T-helper 2 cell treated with Interferon-gamma antibody and Interleukin-4, amounts not matched to agents 5 μg/mL and 100 μg/mL, for 36 hours (primary cell): Measurements from ENCODE around the gene PERM1.
"Not testable (repeated sequence)": the region's sequence is repeated elsewhere in the genome, so short reads cannot be mapped to it uniquely, and the experiment has no call there.

ENCODE experiments used
- DNase-seq: peaks from one replicate; pipeline ENCODE4 v3.0.0; 2021; ENCODE audit warnings: low spot score
- H3K27ac Mint-ChIP-seq: one replicate; pipeline ENCODE4 v1.8.0; 2021; ENCODE audit warnings: mild to moderate bottlenecking, mixed read lengths
- H3K27me3 Mint-ChIP-seq: one replicate; pipeline ENCODE4 v1.8.0; 2021; ENCODE audit warnings: low read depth, mixed read lengths
- H3K36me3 Mint-ChIP-seq: one replicate; pipeline ENCODE4 v1.8.0; 2021; ENCODE audit warnings: low read depth, mixed read lengths
- H3K4me1 Mint-ChIP-seq: one replicate; pipeline ENCODE4 v1.8.0; 2021; ENCODE audit warnings: low read depth, mixed read lengths
- H3K4me3 Mint-ChIP-seq: one replicate; pipeline ENCODE4 v1.8.0; 2022; ENCODE audit warnings: mild to moderate bottlenecking, moderate library complexity, mixed read lengths
- H3K9me3 Mint-ChIP-seq: one replicate; pipeline ENCODE4 v1.8.0; 2021; ENCODE audit warnings: mixed read lengths

Gene PERM1

DNA sequence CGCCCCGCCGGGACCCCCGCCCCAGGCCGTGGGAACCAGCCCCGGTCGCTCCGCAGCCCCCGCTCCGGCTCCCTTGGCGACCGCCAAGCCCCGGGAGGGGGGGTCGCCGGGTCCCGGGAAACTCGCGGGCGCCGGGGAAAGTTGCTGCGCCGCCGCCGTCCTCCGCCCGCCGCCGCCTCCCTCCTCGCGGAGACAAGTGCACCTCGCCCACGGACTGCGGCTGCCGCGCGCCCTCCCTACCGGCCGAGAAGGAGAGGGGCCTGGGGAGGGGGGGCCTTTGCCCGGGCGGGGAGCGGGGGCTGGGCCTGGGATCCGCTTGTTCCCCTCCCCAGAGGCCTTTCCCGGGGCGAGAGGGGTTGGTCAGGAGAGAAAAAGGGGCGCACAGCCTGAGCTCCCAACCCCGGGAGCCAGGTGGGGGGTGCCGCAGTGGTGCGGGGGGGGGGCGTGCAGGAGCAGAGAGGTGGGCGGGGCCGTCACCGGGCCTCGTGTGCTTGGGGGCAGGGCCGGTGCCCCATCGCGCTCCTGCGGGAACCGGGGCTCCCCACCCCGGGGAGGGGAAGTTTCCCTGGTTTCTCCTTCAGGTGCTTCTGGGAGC lies 38.6 kb upstream of the PERM1 start:
- peak overlapping the region; percentile 45 for H3K4me3 Mint-ChIP-seq
- peaks cover 5% of the 10 kb centered on the region for H3K36me3 Mint-ChIP-seq
- no peaks in the 10 kb centered on the region for H3K9me3 Mint-ChIP-seq
- no peak for DNase-seq
- peaks cover 15% of the 10 kb centered on the region for H3K27me3 Mint-ChIP-seq
- no peak overlapping the region for H3K27ac Mint-ChIP-seq
- peaks cover 6% of the 10 kb centered on the region for H3K4me1 Mint-ChIP-seq

DNA sequence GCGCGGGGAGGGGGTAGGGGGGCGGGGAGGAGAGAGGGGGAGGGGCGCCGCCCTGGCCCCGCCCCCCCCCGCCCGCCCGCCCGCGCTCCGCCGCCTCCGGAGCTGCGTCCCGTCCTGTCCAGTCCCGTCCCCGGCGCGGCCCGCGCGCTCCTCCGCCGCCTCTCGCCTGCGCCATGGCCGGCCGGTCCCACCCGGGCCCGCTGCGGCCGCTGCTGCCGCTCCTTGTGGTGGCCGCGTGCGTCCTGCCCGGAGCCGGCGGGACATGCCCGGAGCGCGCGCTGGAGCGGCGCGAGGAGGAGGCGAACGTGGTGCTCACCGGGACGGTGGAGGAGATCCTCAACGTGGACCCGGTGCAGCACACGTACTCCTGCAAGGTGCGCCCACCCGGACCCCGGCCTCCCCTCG lies 38.1 kb upstream of the PERM1 start, which contains the start of gene AGRN:
Gene AGRN, plus strand, starts transcription at position 121 of the 405 bp plus-strand sequence. Its CDS starts 53 bp downstream, at position 174.
- peaks cover 5% of the 10 kb centered on the region for H3K36me3 Mint-ChIP-seq
- peaks cover 6% of the 10 kb centered on the region for H3K4me1 Mint-ChIP-seq
- DNase-seq, result peak; percentile 39
- H3K27ac Mint-ChIP-seq, result no peak within 1 kb of the TSS
- no peaks in the 10 kb centered on the region for H3K9me3 Mint-ChIP-seq
- H3K4me3 Mint-ChIP-seq, result peak within 1 kb of the TSS; percentile 69
- H3K27me3 Mint-ChIP-seq, result peaks cover 15% of the 10 kb centered on the region

DNA sequence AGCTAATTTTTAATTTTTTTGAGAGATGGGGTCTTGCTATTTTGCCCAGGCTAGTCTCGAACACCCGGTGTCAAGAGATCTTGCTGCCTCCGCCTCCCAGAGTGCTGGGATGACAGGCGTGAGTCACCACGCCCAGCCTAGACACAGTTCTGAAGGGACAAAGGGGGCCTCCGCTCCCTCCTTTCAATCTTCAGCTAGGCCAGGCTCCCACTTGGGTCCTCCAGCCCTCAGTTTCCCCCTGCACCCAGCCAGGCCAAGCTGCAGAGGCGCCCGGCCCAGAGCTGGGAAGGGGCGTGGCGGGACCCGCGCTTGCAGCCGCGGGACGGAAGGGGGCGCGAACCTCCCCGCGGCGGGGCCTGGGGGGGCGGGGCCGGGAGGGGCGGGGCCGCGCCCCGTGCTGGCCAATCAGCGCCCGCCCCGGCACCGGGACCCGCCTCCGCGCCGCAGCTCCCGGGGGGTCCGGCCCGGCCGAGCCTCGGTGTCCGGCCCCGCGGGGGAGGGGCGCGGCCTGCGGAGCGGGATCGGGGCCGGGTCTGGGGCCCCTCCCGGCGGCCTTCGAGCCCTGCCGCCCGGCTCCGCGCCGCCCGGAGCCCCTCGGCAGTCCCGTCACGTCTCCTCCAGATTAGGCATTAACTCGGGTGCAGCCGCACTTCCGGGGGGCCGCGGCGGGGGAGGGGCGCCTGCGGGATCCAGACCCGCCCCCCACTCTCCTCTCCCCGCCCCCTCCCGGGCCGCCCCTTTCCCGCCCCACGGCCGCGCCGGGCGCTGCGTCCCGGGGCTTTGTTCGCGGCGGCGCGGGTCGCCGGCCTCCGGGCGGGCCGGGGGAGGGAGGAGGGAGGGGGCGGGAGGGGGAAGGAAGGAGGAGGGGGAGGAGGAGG lies 37.5 kb upstream of the PERM1 start:
- H3K4me3 Mint-ChIP-seq, result peak overlapping the region; percentile 69
- peaks cover 6% of the 10 kb centered on the region for H3K4me1 Mint-ChIP-seq
- DNase-seq, result peak; percentile 78
- H3K36me3 Mint-ChIP-seq, result peaks cover 8% of the 10 kb centered on the region
- H3K27me3 Mint-ChIP-seq, result peaks cover 15% of the 10 kb centered on the region
- no peak overlapping the region for H3K27ac Mint-ChIP-seq
- no peaks in the 10 kb centered on the region for H3K9me3 Mint-ChIP-seq

- H3K9me3 Mint-ChIP-seq, H3K27ac Mint-ChIP-seq, H3K4me3 Mint-ChIP-seq, DNase-seq: not testable (repeated sequence)
- H3K4me1 Mint-ChIP-seq, result peaks cover 10% of the 10 kb centered on the region
- H3K27me3 Mint-ChIP-seq, result peaks cover 15% of the 10 kb centered on the region
- H3K36me3 Mint-ChIP-seq, result peaks cover 12% of the 10 kb centered on the region
Observed at GRCh38 chr1:1018321-1018685, 36.4 kb upstream of the PERM1 start.

DNA sequence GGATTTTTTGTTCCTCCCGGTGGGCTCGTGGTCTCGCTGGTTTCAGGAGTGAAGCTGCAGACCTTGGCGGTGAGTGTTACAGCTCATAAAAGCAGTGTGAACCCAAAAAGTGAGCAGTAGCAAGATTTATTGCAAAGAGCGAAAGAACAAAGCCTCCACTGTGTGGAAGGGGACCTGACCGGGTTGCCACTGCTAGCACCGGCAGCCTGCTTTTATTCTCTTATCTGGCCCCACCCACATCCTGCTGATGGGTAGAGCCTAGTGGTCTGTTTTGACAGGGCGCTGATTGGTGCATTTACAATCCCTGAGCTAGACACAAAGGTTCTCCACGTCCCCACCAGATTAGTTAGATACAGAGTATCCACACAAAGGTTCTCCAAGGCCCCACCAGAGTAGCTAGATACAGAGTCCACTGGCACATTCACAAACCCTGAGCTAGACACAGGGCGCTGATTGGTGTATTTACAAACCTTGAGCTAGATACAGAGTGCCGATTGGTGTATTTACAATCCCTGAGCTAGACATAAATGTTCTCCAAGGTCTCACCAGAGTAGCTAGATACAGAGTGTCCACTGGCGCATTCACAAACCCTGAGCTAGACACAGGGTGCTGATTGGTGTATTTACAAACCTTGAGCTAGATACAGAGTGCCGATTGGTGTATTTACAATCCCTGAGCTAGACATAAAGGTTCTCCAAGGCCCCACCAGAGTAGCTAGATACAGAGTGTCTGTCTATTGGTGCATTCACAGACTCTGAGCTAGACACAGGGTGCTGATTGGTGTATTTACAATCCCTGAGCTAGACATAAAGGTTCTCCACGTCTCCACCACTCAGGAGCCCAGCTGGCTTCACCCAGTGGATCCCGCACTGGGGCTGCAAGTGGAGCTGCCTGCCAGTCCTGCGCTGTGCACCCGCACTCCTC lies 35.8 kb upstream of the PERM1 start:
- Mint-ChIP-seq H3K4me3 (peak overlapping the region; percentile 70), H3K4me1 (peaks cover 10% of the 10 kb centered on the region), H3K36me3 (peaks cover 14% of the 10 kb centered on the region), H3K27me3 (peaks cover 10% of the 10 kb centered on the region), H3K27ac (peak overlapping the region; percentile 69)
- not testable (repeated sequence) for H3K9me3 Mint-ChIP-seq, DNase-seq

GRCh38 chr1:1014799-1015681 lies 33.1 kb upstream of the PERM1 start:
- Mint-ChIP-seq H3K36me3 (peaks cover 14% of the 10 kb centered on the region), H3K4me3 (peak overlapping the region; percentile 97), H3K27ac (peak overlapping the region; percentile 76), H3K4me1 (peaks cover 10% of the 10 kb centered on the region), H3K9me3 (no peaks in the 10 kb centered on the region), H3K27me3 (no peaks in the 10 kb centered on the region)
- no peak for DNase-seq

GRCh38 chr1:1013922-1014648 lies 32.2 kb upstream of the PERM1 start:
- no peaks in the 10 kb centered on the region for H3K9me3 Mint-ChIP-seq
- H3K4me1 Mint-ChIP-seq, result peaks cover 10% of the 10 kb centered on the region
- peaks cover under 1% of the 10 kb centered on the region for H3K27me3 Mint-ChIP-seq
- no peak for DNase-seq
- peaks cover 14% of the 10 kb centered on the region for H3K36me3 Mint-ChIP-seq
- peak overlapping the region; percentile 96 for H3K27ac Mint-ChIP-seq
- peak overlapping the region; percentile 97 for H3K4me3 Mint-ChIP-seq

- H3K36me3 Mint-ChIP-seq, result peaks cover 14% of the 10 kb centered on the region
- DNase-seq, result peak; percentile 88
- H3K4me1 Mint-ChIP-seq, result peaks cover 10% of the 10 kb centered on the region
- peak within 1 kb of the TSS; percentile 97 for H3K4me3 Mint-ChIP-seq
- H3K9me3 Mint-ChIP-seq, result no peaks in the 10 kb centered on the region
- H3K27ac Mint-ChIP-seq, result peak within 1 kb of the TSS; percentile 96
- H3K27me3 Mint-ChIP-seq, result peaks cover 3% of the 10 kb centered on the region
Observed at GRCh38 chr1:1013105-1013921, 31.4 kb upstream of the PERM1 start, which contains the start of gene ISG15. Gene ISG15, plus strand, starts transcription at chr1:1013497. Its CDS starts 77 bp downstream, at chr1:1013574.

GRCh38 chr1:1012736-1013104 lies 30.8 kb upstream of the PERM1 start:
- not testable (repeated sequence) for H3K9me3 Mint-ChIP-seq, H3K27me3 Mint-ChIP-seq, DNase-seq
- Mint-ChIP-seq H3K4me1 (peaks cover 10% of the 10 kb centered on the region), H3K4me3 (peak overlapping the region; percentile 97), H3K36me3 (peaks cover 14% of the 10 kb centered on the region), H3K27ac (peak overlapping the region; percentile 96)

DNA sequence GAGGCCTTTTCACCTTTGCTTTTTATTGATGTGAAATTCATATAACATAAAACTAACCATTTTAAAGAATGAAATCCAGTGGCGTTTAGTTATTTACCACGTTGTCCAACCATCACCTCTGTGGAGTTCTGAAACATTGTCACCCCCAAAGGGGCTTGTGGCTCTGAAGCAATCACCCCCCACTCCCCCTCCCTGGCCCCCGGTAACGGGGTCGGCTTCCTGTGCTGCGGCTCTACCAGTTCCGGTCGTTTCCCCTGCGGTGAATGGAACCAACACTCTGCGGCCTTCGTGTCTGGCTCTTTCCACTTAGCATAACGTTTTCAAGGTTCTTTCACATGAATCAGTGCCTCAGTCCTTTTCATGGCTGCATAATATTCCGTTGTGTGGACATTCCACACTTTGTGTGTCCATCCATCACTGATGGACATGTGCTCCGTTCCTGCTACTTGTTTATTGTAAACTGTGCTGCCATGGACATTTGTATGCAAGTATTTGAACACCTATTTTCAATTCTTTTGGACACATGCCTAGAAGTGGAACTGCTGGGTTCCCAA lies 29.6 kb upstream of the PERM1 start:
- no peak overlapping the region for H3K4me3 Mint-ChIP-seq
- no peak for DNase-seq
- peaks cover 9% of the 10 kb centered on the region for H3K36me3 Mint-ChIP-seq
- H3K9me3 Mint-ChIP-seq, result no peaks in the 10 kb centered on the region
- H3K27me3 Mint-ChIP-seq, result peaks cover 10% of the 10 kb centered on the region
- no peak overlapping the region for H3K27ac Mint-ChIP-seq
- H3K4me1 Mint-ChIP-seq, result peaks cover 4% of the 10 kb centered on the region

GRCh38 chr1:1010131-1010530 lies 28.2 kb upstream of the PERM1 start:
- not testable (repeated sequence) for H3K27ac Mint-ChIP-seq, H3K4me3 Mint-ChIP-seq, H3K36me3 Mint-ChIP-seq, DNase-seq, H3K4me1 Mint-ChIP-seq, H3K9me3 Mint-ChIP-seq
- peaks cover 13% of the 10 kb centered on the region for H3K27me3 Mint-ChIP-seq
